GM19395 (cell line): ENCODE measurements around the gene UNC5A.

Source experiments
- ATAC-seq: cut with Tn5 transposase; IDR thresholded peaks from one replicate; pipeline ENCODE4 v1.9.1; 2021; ENCODE audit warnings: mild to moderate bottlenecking, moderate library complexity; ENCODE audit not compliant: unreplicated experiment

UNC5A gene

DNA sequence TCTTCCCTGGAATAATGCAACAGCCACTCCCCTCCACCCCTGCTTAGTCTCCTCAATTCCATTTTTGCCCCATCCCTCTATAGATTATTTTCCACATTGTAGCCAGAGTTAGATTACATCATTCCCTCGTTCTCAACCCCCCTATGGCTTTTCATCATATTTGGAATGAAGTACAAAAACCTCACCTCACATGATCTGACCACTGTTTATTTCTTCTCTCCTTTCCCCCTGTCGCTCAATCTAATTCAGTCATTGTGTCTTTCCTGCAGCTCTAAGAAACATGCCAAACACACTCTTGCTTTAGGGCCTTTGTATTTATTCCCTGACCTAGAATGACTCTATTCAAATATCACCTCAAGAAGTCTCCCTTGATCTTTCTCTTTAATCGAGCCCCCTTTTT, 111.4 kb downstream of the UNC5A start:
- ATAC-seq, result no peak

DNA sequence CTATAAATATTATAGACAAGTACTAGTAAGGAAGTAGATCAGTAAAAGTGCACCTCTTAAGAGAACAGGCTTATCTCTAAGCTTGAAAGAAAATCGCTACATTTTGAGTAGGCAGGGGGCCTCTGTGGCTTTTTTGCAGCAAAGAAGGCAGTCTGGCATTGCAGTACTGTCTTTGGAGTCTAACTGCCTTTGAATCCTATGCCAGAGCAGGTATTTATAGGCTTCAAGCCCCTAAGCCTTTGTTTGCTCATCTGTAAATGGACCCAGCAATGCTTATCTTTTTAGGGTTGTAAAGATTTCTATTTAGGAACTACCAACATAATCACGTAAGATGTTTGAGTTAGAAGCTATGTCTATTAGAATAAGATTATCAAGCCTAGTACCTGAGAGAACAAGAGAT, 112.5 kb downstream of the UNC5A start:
- no peak for ATAC-seq

DNA sequence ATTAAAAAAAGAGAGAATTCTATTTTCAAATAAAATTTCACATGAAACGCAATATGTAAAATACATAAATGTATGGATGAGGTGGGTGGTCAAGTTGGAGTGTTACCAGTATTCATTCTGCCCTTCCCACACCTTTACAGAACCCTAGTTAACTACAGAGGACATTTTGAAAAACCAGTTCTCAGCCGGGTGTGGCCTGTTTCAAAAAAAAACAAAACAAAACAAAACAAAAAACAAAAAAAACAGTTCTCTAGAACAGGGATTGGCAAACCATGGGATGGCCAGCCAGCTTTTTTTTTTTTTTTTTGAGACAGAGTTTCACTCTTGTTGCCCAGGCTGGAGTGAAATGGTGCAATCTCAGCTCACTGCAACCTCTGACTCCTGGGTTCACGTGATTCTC, 117.2 kb downstream of the UNC5A start:
- no peak for ATAC-seq

DNA sequence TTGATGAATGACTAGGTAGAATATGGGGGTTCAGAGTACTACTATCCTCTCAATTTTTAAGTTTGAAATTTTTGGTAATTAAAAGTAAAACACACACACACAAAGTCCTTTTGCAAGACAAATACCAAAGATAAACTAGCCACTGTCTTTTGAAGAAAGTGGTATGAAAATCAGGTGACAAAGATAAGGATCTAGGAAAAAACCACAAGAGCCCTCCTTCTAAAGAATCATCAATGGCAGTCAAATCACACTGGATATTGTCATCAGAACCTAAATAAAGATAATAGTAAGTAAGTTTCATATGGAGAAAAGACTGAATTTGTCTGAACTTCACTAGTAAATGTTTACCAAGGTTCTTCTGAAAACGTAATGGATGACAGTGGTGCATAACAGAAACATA, 119.3 kb downstream of the UNC5A start:
- ATAC-seq, result no peak
